Right lobe of liver (tissue), 6 donors: ENCODE measurements around the gene MED27. TPM values are rescaled to one million over a fixed set of nuclear protein-coding genes. Genes with fewer than 3 reads are reported as not detected.

ENCODE experiments used
- ATAC-seq, 4 donors: fragments of 200-7000 bp; cut with Tn5 transposase; one replicate each; pipeline ENCODE4 v1.9.1; 2020; ENCODE audit warnings: mild to moderate bottlenecking in 4 of 4, moderate library complexity in 4 of 4
- DNase-seq, 3 donors: peaks; one replicate each; pipeline ENCODE4 v3.0.0-alpha.2; 2020
- H3K27ac ChIP-seq, 3 donors: fragments of 200-600 bp; one replicate each; pipeline ENCODE4 v1.8.0; 2022
- H3K27me3 ChIP-seq, 2 donors: fragments of 200-600 bp; one replicate each; pipeline ENCODE4 v1.8.0; 2022
- H3K36me3 ChIP-seq, 4 donors: fragments of 200-600 bp; sonication (generic) in 1 of 4; one replicate each; pipeline versions ENCODE4 v1.5.1 to v1.8.0; 2017 to 2022; ENCODE audit warnings: control low read depth in 1 of 4
- H3K4me1 ChIP-seq, 4 donors: fragments of 200-600 bp; sonication (generic) in 1 of 4; one replicate each; pipeline versions ENCODE4 v1.5.1 to v1.8.0; 2017 to 2022; ENCODE audit warnings: control low read depth in 1 of 4
- H3K4me3 ChIP-seq, 3 donors: fragments of 200-600 bp; one replicate each; pipeline ENCODE4 v1.8.0; 2022
- H3K9me3 ChIP-seq, 4 donors: fragments of 200-600 bp; sonication (generic) in 1 of 4; one replicate each; pipeline versions ENCODE4 v1.5.1 to v1.8.0; 2017 to 2022; ENCODE audit warnings: control low read depth in 1 of 4
- POLR2A ChIP-seq: fragments of 450-650 bp; IDR thresholded peaks from one replicate; pipeline ENCODE4 v1.6.1; 2017; ENCODE audit warnings: antibody characterized with exemption, mild to moderate bottlenecking
- WGBS: methylation state at CpG from one replicate; pipeline ENCODE4 v1.1.6; 2018; ENCODE audit warnings: low coverage, low lambda C conversion rate; ENCODE audit not compliant: insufficient coverage; ENCODE audit errors: missing lambda C conversion rate; 5-methylcytosine and 5-hydroxymethylcytosine counted together
- intact Hi-C, 2 donors: fragments of 100-400 bp; cut with DNase I; formaldehyde crosslinking; loops; one replicate each; pipeline versions ENCODE4 v1.11.2 to v1.14.1; 2022
- total RNA-seq, 6 experiments: library from RNA; depleted of rRNA in 2 of 6; stranded (reverse); fragments of >200 nt in 2 of 6; fragmentation: NEBNext Ultra II Directional in 3 of 6; extraction: Animal tissue kit (Norgen Biotek cat#: 25700) in 3 of 6; gene quantifications; one replicate each; pipeline versions ENCODE4 v1.1.0 to v1.2.4, GENCODE V29; 2016 to 2023
- TF ChIP-seq, protein P1 (sequence below), 4 donors: fragments of 200-600 bp in 3 of 4; fragments of 450-650 bp in 1 of 4; IDR thresholded peaks; one replicate each; pipeline versions ENCODE4 v1.5.1 to v1.8.0; 2016 to 2022; ENCODE audit warnings: antibody characterized with exemption in 4 of 4, mild to moderate bottlenecking in 2 of 4
- donor health status: DM: no; HTN: yes; CAD: no.
- donor health status: DM: no; HTN: no; CAD: no.
- donor health status: DM: no; HTN: no; CAD: no.
- donor health status: DM: no; HTN: yes; CAD: no.
- donor health status: DM: no; HTN: yes; CAD: no.

MED27 gene
- total RNA-seq, 6 experiments from 2014 or later = 4.6 to 7.3 (median 6.1) TPM

DNA sequence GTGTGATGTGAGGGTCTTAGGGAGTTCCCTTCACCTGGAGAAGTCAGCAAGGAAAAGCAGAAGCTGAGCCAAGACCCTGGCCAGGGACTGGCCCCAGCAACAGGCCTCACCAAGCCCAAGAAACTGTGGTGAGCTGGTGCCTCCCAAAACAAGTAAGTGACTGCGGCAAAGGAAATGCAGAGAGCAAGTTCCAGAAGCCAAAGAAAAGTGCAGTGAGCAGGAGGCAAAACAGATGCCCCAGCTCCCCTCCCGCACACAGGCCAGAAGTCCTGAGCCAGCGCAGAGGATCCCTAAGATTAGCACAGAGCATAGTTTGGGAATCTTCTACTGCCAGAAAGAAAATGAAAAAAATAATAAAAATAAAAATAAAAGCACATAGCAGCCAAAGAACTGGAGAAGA is 13.2 kb downstream of the MED27 start:
- ATAC-seq (no peak), DNase-seq (no peak)
- H3K9me3 ChIP-seq = no peaks in the 10 kb centered on the region
- no peaks in the 10 kb centered on the region for H3K36me3 ChIP-seq
- H3K4me3 ChIP-seq = no peak overlapping the region
- WGBS = 88% methylated on average over 3 of the region's 3 CpGs
- no peak overlapping the region for H3K27ac ChIP-seq
- no peaks in the 10 kb centered on the region for H3K27me3 ChIP-seq
- TF ChIP-seq, protein P1, sequence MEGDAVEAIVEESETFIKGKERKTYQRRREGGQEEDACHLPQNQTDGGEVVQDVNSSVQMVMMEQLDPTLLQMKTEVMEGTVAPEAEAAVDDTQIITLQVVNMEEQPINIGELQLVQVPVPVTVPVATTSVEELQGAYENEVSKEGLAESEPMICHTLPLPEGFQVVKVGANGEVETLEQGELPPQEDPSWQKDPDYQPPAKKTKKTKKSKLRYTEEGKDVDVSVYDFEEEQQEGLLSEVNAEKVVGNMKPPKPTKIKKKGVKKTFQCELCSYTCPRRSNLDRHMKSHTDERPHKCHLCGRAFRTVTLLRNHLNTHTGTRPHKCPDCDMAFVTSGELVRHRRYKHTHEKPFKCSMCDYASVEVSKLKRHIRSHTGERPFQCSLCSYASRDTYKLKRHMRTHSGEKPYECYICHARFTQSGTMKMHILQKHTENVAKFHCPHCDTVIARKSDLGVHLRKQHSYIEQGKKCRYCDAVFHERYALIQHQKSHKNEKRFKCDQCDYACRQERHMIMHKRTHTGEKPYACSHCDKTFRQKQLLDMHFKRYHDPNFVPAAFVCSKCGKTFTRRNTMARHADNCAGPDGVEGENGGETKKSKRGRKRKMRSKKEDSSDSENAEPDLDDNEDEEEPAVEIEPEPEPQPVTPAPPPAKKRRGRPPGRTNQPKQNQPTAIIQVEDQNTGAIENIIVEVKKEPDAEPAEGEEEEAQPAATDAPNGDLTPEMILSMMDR (IDR thresholded peaks at IDR 0.05) = no peak
- no peak for TF ChIP-seq POLR2A
- no peaks in the 10 kb centered on the region for H3K4me1 ChIP-seq
- intact Hi-C loops = no loop called here

DNA sequence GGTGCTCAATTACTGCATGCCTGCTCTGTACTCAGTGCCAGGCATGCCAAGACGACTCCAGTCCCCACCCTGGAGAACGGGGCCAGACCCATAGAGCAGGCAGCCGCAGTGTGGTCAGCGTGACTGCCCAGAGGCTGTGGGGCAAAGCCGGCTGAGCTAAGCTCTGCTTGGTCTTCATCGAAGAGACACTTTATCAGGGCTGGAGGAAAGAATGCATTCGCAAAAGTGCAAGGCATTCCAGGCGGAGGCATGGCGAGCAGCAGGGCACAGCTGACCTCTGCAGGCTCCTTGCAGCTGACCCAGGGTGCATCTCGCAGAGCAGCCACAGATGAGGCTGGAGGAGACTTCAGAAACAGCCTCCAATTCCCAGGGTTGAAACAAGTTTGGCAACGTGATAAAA is 13.6 kb downstream of the MED27 start:
- Histone ChIP-seq H3K4me3 (no peak overlapping the region), H3K27me3 (no peaks in the 10 kb centered on the region), H3K27ac (no peak overlapping the region), H3K9me3 (no peaks in the 10 kb centered on the region), H3K4me1 (no peaks in the 10 kb centered on the region), H3K36me3 (no peaks in the 10 kb centered on the region)
- TF ChIP-seq, protein P1 (IDR thresholded peaks at IDR 0.05) = no peak
- no peak for TF ChIP-seq POLR2A
- no peak for DNase-seq
- intact Hi-C loops = no loop called here
- 89% methylated on average over 9 of the region's 11 CpGs for WGBS
- no peak for ATAC-seq

DNA sequence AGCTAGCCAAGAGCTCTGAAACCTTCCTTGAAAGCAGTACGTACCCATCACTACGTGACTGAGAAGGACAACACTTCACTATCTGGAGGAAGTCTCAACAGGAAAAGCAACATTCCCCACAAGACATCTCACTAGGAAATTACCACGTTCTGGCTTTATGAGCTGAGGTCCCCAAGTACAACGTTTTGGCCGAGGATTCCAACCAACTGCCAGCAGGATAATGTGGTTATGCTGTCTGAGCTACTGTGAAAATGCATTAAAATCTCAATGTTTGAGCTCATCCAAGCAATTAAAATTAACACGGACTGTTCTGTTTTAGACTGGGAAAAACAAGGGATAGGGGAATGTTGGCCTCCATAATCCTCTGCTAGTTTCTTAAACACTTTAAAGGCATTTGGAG is 16.4 kb downstream of the MED27 start:
- ATAC-seq = no peak
- WGBS = 66% methylated on average over 5 of the region's 6 CpGs
- Histone ChIP-seq H3K4me1 (no peaks in the 10 kb centered on the region), H3K36me3 (no peaks in the 10 kb centered on the region), H3K4me3 (no peak overlapping the region), H3K27me3 (no peaks in the 10 kb centered on the region), H3K27ac (no peak overlapping the region), H3K9me3 (no peaks in the 10 kb centered on the region)
- no peak for DNase-seq
- intact Hi-C loops = no loop called here
- TF ChIP-seq POLR2A = no peak
- TF ChIP-seq, protein P1 (IDR thresholded peaks at IDR 0.05) = no peak

DNA sequence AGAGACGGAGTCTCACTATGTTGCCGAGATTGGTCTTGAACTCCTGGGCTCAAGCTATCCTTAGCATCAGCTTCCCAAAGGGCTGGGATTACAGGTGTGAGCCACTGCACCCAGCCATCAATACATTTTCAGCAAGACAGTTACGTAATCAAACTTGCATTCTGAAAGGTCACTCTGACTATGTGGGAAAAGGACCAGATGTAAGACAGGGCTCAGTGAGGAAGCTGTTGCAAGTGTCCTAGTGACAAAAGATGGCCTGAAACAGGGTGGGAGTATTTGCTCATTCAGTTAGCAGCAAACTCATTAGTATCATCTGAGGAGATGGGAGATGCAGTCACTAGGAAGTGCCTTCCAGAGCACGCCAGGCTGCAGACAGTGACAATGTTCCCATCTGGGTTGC is 16.9 kb downstream of the MED27 start:
- Histone ChIP-seq H3K4me1 (no peaks in the 10 kb centered on the region), H3K27ac (no peak overlapping the region), H3K9me3 (no peaks in the 10 kb centered on the region), H3K36me3 (no peaks in the 10 kb centered on the region), H3K4me3 (no peak overlapping the region), H3K27me3 (no peaks in the 10 kb centered on the region)
- DNase-seq (no peak), ATAC-seq (no peak)
- intact Hi-C loops = no loop called here
- TF ChIP-seq, protein P1 (IDR thresholded peaks at IDR 0.05) = no peak
- no peak for TF ChIP-seq POLR2A
- 77% methylated on average over 2 of the region's 4 CpGs for WGBS

DNA sequence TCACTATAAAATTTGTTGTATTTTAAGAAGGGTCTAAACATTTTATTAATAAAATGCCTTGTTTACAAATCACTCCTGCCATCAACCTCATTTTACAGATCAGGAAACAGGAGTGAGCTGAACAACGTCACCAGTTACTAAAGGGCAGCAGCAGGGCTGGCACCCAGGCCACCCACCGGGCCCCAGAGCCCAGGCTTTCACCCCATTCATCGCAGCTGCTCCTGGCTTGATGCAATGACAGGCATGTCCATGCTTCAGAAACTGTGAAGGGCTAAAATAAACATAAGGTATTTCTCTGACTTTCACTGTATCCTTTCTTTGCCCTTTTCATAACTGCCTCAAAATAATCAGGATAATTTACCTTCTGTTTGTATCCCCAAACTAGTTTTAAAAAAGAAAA is 18.1 kb downstream of the MED27 start:
- intact Hi-C loops = no loop called here
- no peaks in the 10 kb centered on the region for H3K9me3 ChIP-seq
- ATAC-seq = no peak
- no peak overlapping the region for H3K27ac ChIP-seq
- H3K4me3 ChIP-seq = no peak overlapping the region
- H3K36me3 ChIP-seq = no peaks in the 10 kb centered on the region
- no peak for TF ChIP-seq POLR2A
- TF ChIP-seq, protein P1 (IDR thresholded peaks at IDR 0.05) = no peak
- no peaks in the 10 kb centered on the region for H3K4me1 ChIP-seq
- no peaks in the 10 kb centered on the region for H3K27me3 ChIP-seq
- DNase-seq = no peak
- WGBS = 78% methylated on average over 3 of the region's 3 CpGs
